ENCODE results near the gene MARS1. TPM values are rescaled to one million over a fixed set of nuclear protein-coding genes. Genes with fewer than 3 reads are reported as not detected.

Gene MARS1
- total RNA-seq, 1 experiment from 2014 or later, result 282 TPM

Small RNAs within 50 kb of the gene (small RNA-seq; reads per million reads assigned to genes)
- gene MIR616, result not detected

Other genes with a start within 250 kb of the MARS1 start
- 0.10 and 0.27 TPM in 2 replicates for gene STAC3, start 236.9 kb upstream of the MARS1 start, total RNA-seq (2014; rRNA removed; shearing (Covaris generic))
- 7.4 and 13.0 TPM in 2 replicates for gene R3HDM2, start 57.0 kb upstream of the MARS1 start, total RNA-seq (2014; rRNA removed; shearing (Covaris generic))
- 0.13 and 0.37 TPM in 2 replicates for gene INHBC, start 53.3 kb upstream of the MARS1 start, total RNA-seq (2014; rRNA removed; shearing (Covaris generic))
- gene INHBE, start 32.8 kb upstream of the MARS1 start, total RNA-seq (2014; rRNA removed; shearing (Covaris generic)), result 1.4 and 2.1 TPM in 2 replicates
- 0.60 and 4.0 TPM in 2 replicates for gene GLI1, start 28.3 kb upstream of the MARS1 start, total RNA-seq (2014; rRNA removed; shearing (Covaris generic))
- 2.2 and 3.3 TPM in 2 replicates for gene ARHGAP9, start 8.2 kb upstream of the MARS1 start, total RNA-seq (2014; rRNA removed; shearing (Covaris generic))
- 11.8 and 12.7 TPM in 2 replicates for gene DDIT3, start 32.4 kb downstream of the MARS1 start, total RNA-seq (2014; rRNA removed; shearing (Covaris generic))
- gene MBD6, start 34.8 kb downstream of the MARS1 start, total RNA-seq (2014; rRNA removed; shearing (Covaris generic)), result 4.9 and 9.5 TPM in 2 replicates
- 79.5 and 87.1 TPM in 2 replicates for gene DCTN2, start 59.1 kb downstream of the MARS1 start, total RNA-seq (2014; rRNA removed; shearing (Covaris generic))
- not detected in 2 replicates for gene KIF5A, start 62.0 kb downstream of the MARS1 start, total RNA-seq (2014; rRNA removed; shearing (Covaris generic))
- gene PIP4K2C, start 103.1 kb downstream of the MARS1 start, total RNA-seq (2014; rRNA removed; shearing (Covaris generic)), result 21.3 and 27.5 TPM in 2 replicates
- gene DTX3, start 116.8 kb downstream of the MARS1 start, total RNA-seq (2014; rRNA removed; shearing (Covaris generic)), result 11.3 and 16.7 TPM in 2 replicates
- gene ARHGEF25, start 123.4 kb downstream of the MARS1 start, total RNA-seq (2014; rRNA removed; shearing (Covaris generic)), result 5.7 and 6.0 TPM in 2 replicates
- 23.6 and 34.1 TPM in 2 replicates for gene B4GALNT1, start 145.1 kb downstream of the MARS1 start, total RNA-seq (2014; rRNA removed; shearing (Covaris generic))
- gene OS9, start 206.1 kb downstream of the MARS1 start, total RNA-seq (2014; rRNA removed; shearing (Covaris generic)), result 78.0 and 78.9 TPM in 2 replicates